A549 (cell line): ENCODE results near the gene FBRSL1. TPM values are rescaled to one million over a fixed set of nuclear protein-coding genes. Genes with fewer than 3 reads are reported as not detected.

Experiments used
- ATAC-seq, 2 experiments: fragments of 200-7000 bp in 1 of 2; fragments of >200 bp in 1 of 2; cut with Nextera tagmentation in 1 of 2; cut with Tn5 transposase in 1 of 2; 3 replicates each; pipeline versions ENCODE4 v1.8.0 to v1.9.1; 2018 to 2020; ENCODE audit warnings: mild to moderate bottlenecking in 1 of 2, moderate library complexity in 1 of 2
- CTCF ChIA-PET: fragments of 300-600 bp; sonication (Branson Sonifier 250); formaldehyde crosslinking; extraction: SDS; loops from one replicate; lab custom pipeline; 2021; ENCODE audit warnings: antibody characterized with exemption, inconsistent platforms; lab: Yijun Ruan, JAX
- POLR2A ChIA-PET: fragments of 350-600 bp; formaldehyde crosslinking; extraction: SDS; loops from one replicate; lab custom pipeline; 2021; ENCODE audit warnings: antibody characterized with exemption, inconsistent platforms; lab: Yijun Ruan, JAX
- DNase-seq, 2 experiments: peaks; one replicate each; pipeline versions ENCODE4 v3.0.0 to v3.0.0-alpha.2; 2011 to 2016; ENCODE audit warnings: low read depth in 1 of 2, low spot score in 1 of 2
- FAIRE-seq: peaks from 2 replicates; lab custom pipeline; 2011; peaks lifted over from hg19 to GRCh38; lab: Jason Lieb, UNC
- H3K27ac ChIP-seq, 2 experiments: fragments of >200 bp; sonication (Bioruptor Twin); formaldehyde crosslinking; 3 replicates each; pipeline ENCODE4 v1.5.1; 2016 to 2017
- H3K4me1 ChIP-seq: fragments of >200 bp; sonication (Bioruptor Twin); formaldehyde crosslinking; 3 replicates; pipeline ENCODE4 v1.6.1; 2016
- H3K4me2 ChIP-seq: fragments of >200 bp; sonication (Bioruptor Twin); formaldehyde crosslinking; 3 replicates; pipeline ENCODE4 v1.6.1; 2016
- H3K4me3 ChIP-seq: fragments of >200 bp; sonication (Bioruptor Twin); formaldehyde crosslinking; 3 replicates; pipeline ENCODE4 v1.5.1; 2016
- H3K9me3 ChIP-seq: fragments of >200 bp; sonication (Bioruptor Twin); formaldehyde crosslinking; 3 replicates; pipeline ENCODE4 v1.6.1; 2016
- CBX2 ChIP-seq: fragments of 200-600 bp; sonication (generic); IDR thresholded peaks from 2 replicates; pipeline ENCODE4 v1.6.1; 2016; ENCODE audit warnings: low read depth, mild to moderate bottlenecking, borderline replicate concordance
- ESRRA ChIP-seq: fragments of 150-350 bp; IDR thresholded peaks from 2 replicates; pipeline ENCODE4 v1.6.1; 2014; ENCODE audit warnings: mild to moderate bottlenecking, low read length, borderline replicate concordance
- FOXS1 ChIP-seq: fragments of 250-450 bp; sonication (Bioruptor Pico); IDR thresholded peaks from 2 replicates; pipeline ENCODE4 v1.5.0; 2020; ENCODE audit warnings: mild to moderate bottlenecking, moderate library complexity
- HMGXB4 ChIP-seq: fragments of 250-450 bp; sonication (Bioruptor Pico); IDR thresholded peaks from 2 replicates; pipeline ENCODE4 v1.5.0; 2021; ENCODE audit warnings: mild to moderate bottlenecking, moderate library complexity, borderline replicate concordance
- KDM1A ChIP-seq: fragments of 200-600 bp; sonication (generic); IDR thresholded peaks from 2 replicates; pipeline ENCODE4 v1.6.1; 2016; ENCODE audit warnings: low read depth, mild to moderate bottlenecking
- MAFK ChIP-seq: fragments of 450-650 bp; IDR thresholded peaks from 2 replicates; pipeline ENCODE4 v1.6.1; 2014; ENCODE audit not compliant: partially characterized antibody
- NFE2L2 ChIP-seq: fragments of 150-350 bp; conservative IDR thresholded peaks from 2 replicates; pipeline ENCODE4 v1.6.1; 2014; ENCODE audit warnings: low read length
- NPAS2 ChIP-seq: fragments of 250-450 bp; sonication (Bioruptor Pico); IDR thresholded peaks from 2 replicates; pipeline ENCODE4 v1.8.0; 2022; ENCODE audit warnings: mild to moderate bottlenecking, moderate library complexity, borderline replicate concordance
- PBX3 ChIP-seq: IDR thresholded peaks from 2 replicates; pipeline ENCODE4 v1.6.1; 2012
- POLR2AphosphoS2 ChIP-seq: conservative IDR thresholded peaks from 2 replicates; pipeline ENCODE4 v1.6.1; 2012; ENCODE audit warnings: low read length, improper control_type of control experiment, inconsistent platforms
- RARB ChIP-seq: fragments of 250-450 bp; sonication (Bioruptor Pico); IDR thresholded peaks from 2 replicates; pipeline ENCODE4 v1.8.0; 2021; ENCODE audit warnings: mild to moderate bottlenecking, moderate library complexity
- RCOR1 ChIP-seq: fragments of 150-350 bp; IDR thresholded peaks from 2 replicates; pipeline ENCODE4 v1.6.1; 2014; ENCODE audit warnings: antibody characterized with exemption, low read length, low read depth
- REST ChIP-seq: fragments of 200-600 bp; sonication (generic); IDR thresholded peaks from 2 replicates; pipeline ENCODE4 v1.6.1; 2016; ENCODE audit warnings: antibody characterized with exemption, mild to moderate bottlenecking, moderate library complexity
- RNF2 ChIP-seq: fragments of 200-600 bp; sonication (generic); IDR thresholded peaks from 2 replicates; pipeline ENCODE4 v1.6.1; 2016; ENCODE audit warnings: low read depth, mild to moderate bottlenecking, antibody characterized with exemption, moderate library complexity, borderline replicate concordance
- TP53 ChIP-seq: fragments of 250-450 bp; sonication (Bioruptor Pico); IDR thresholded peaks from 2 replicates; pipeline ENCODE4 v1.5.0; 2021; ENCODE audit warnings: mild to moderate bottlenecking, moderate library complexity
- WGBS: methylation state at CpG from one replicate; pipeline ENCODE4 v1.1.6; 2017; ENCODE audit errors: missing lambda C conversion rate; 5-methylcytosine and 5-hydroxymethylcytosine counted together
- polyA plus RNA-seq, 4 experiments: library from polyadenylated mRNA; depleted of rRNA in 3 of 4; stranded (reverse); fragments of >200 nt; fragmentation: RNase III in 1 of 4; extraction: RNeasy Plus Mini Kit Qiagen cat#74134 plus additional on column Dnase treatment in 1 of 4; gene quantifications; 2 replicates in 3 of 4; 3 replicates in 1 of 4; pipeline ENCODE4 v1.2.3, GENCODE V29; 2011 to 2017

Gene FBRSL1
- polyA plus RNA-seq, 2 of the 4 experiments (the other 2 are of a cell fraction) = 3.0 to 32.8 TPM

- DNase-seq (no peak), ATAC-seq (peak in 1 of 2 experiments; percentile 21; a peak in 3 of 6 replicates), FAIRE-seq (no peak)
- Histone ChIP-seq H3K27ac (no peak overlapping the region), H3K4me2 (no peak overlapping the region), H3K4me1 (no peaks in the 10 kb centered on the region), H3K4me3 (no peak overlapping the region), H3K9me3 (no peaks in the 10 kb centered on the region)
- ChIA-PET CTCF (interaction anchor here (1.1 to 1.4 kb wide), 3 partner anchors 10 to 136 kb away, joined by 3 to 7 read pairs (median 5); no protein-coding TSS in a partner anchor), POLR2A (no interaction called here)
- TF ChIP-seq FOXS1 (CRISPR knock-in tag) (no peak), POLR2AphosphoS2 (no peak), KDM1A (no peak), RCOR1 (no peak), NFE2L2 (no peak), ESRRA (no peak), RNF2 (no peak), MAFK (no peak), TP53 (CRISPR knock-in tag) (no peak), REST (no peak)
- 89% methylated on average over 25 of the region's 30 CpGs for WGBS
Observed at GRCh38 chr12:132550830-132551640, 61.1 kb downstream of the FBRSL1 start.

- no peak overlapping the region for H3K4me3 ChIP-seq
- no peak overlapping the region for H3K27ac ChIP-seq
- H3K4me1 ChIP-seq = no peaks in the 10 kb centered on the region
- FAIRE-seq = no peak
- TF ChIP-seq HMGXB4 = no peak
- TF ChIP-seq NPAS2 (CRISPR knock-in tag) = no peak
- TF ChIP-seq PBX3 = no peak
- no peak for TF ChIP-seq CBX2
- no peak for TF ChIP-seq RARB (CRISPR knock-in tag)
- TF ChIP-seq, all 56 proteins: peak for 0
- DNase-seq (no peak), ATAC-seq (no peak; a peak in 1 of 6 replicates)
- ChIA-PET POLR2A (no interaction called here), CTCF (interaction anchor here (1.2 kb wide), 1 partner anchor 10 kb away, joined by 7 read pairs; no protein-coding TSS in a partner anchor)
- Histone ChIP-seq H3K9me3 (no peaks in the 10 kb centered on the region), H3K4me2 (no peak overlapping the region)
- WGBS = 95% methylated on average over 13 of the region's 16 CpGs
Observed at GRCh38 chr12:132551641-132552031, 61.7 kb downstream of the FBRSL1 start.
